Iris pigment epithelial cell (primary cell): ENCODE measurements around the gene HMGCL.
A peak's percentile ranks its signal among the peaks of the same experiment; 100 is the strongest.
"Not testable (repeated sequence)": the region's sequence is repeated elsewhere in the genome, so short reads cannot be mapped to it uniquely, and the experiment has no call there.

Experiments
- DNase-seq: peaks from one replicate; pipeline ENCODE4 v3.0.0-alpha.2; 2011; ENCODE audit warnings: low read depth

HMGCL gene

DNA sequence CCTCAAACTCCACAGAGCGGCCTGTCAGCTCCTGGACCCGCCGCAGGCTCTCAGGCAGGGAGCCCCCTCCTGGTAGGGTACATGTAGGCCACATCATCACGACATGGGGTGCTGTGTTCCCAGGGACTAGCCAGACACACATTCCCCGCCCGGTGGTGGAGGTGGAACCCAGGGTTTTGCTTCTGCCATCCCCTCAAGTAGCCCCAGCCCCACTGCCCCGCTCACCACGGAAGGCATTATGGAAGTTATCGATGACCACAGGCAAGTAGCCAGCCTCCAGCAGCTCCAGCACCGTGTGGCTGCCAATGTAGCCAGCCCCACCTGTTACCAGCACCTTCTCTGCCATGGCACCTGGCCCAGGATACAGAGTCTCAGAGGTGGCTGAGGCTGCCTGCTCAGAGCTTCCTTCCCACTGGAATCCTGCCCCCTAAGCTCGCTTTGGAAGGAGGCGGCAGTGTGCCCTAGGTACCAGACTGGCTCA is 26.5 kb downstream of the HMGCL start:
- no peak for DNase-seq

GRCh38 chr1:23797478-23798448 is 27.5 kb downstream of the HMGCL start:
- DNase-seq: no peak

- DNase-seq: no peak
Measured at GRCh38 chr1:23796466-23797271, 28.6 kb downstream of the HMGCL start.

DNA sequence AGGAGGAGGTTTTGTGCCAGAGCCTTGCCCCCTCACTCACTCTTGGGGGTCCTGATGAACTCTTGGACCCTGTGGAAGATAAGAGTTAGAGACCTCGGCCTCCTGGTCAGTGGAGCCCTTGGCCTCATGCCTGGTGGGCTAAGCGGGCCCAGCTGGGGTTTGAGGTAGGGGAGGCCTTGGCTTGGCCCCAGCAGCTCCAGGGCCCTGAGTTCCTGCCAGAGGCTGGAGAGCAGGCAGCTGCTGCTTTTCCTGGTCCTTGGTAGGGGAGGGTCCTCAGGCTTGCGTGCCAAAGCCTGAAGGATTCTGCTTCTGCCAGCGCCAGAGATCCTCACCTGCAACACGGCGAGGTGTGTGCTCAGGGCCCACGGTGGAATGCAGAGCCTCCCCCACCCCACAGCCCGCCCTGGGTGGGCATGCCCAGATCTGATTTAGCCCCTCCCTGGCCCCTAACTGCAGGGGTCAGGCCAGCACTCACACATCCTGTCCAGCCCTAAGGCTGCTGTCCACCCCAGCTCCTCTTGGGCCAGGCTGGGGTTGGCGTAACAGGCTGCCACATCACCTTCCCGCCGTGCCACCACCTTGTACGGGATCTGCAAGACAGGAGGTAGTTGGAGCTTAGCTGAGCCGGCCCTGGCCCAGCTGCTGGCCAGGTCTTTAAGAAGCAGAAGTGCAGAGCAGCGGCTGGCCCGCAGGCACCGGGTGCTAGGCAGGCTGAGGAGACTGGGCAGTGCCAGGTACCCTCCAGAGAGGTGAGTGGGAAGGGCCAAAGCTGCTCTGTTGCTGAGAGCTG is 29.4 kb downstream of the HMGCL start:
- no peak for DNase-seq

DNA sequence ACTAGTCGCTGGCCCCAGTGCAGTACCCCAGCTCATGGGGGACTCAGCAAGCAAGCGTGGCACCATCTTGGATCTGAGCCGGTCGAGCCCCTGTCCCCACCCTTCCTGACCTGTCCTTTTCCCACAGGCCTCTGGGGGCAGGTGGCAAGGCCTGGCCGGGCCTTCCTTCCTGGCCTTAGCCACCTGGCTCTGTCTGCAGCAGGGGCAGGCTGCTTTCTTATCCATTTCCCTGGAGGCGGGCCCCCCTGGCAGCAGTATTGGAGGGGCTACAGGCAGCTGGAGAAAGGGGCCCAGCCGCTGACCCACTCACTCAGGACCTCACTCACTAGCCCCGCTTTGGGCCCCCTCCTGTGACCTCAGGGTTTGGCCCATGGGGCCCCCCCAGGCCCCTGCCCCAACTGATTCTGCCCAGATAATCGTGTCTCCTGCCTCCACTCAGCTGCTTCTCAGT is 30.5 kb downstream of the HMGCL start:
- not testable (repeated sequence) for DNase-seq

GRCh38 chr1:23793861-23794731 is 31.1 kb downstream of the HMGCL start:
- no peak for DNase-seq

GRCh38 chr1:23793018-23793781 is 32.0 kb downstream of the HMGCL start:
- DNase-seq: peak; percentile 43

- no peak for DNase-seq
Measured at GRCh38 chr1:23792151-23792945, 32.9 kb downstream of the HMGCL start.

DNA sequence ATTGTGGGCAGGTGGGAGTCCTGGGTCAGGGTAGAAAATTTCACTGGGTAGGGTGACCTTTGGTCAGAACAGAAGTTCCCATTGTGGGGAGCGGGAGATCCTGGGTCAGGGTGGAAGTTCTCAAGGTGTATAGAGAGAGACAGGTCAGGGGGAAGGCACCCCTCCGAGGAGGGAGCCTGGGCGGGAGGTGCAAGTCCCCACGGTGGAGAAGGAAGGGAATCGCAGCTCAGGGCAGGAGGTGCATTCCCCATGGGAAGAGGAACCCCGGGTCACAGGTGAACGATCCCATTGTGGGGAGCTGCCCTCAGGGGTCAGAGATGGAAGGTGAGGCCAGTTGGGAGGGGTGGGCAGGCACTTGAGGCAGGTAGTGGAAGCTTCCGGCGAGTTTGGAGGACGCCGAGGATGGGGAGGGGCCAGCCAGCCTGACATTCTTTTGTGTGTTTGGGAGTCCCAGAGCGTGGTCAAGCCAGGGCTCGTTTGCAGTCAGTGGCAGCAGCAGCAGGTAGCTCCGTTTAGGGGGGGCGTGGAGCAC is 33.6 kb downstream of the HMGCL start:
- DNase-seq: no peak

DNA sequence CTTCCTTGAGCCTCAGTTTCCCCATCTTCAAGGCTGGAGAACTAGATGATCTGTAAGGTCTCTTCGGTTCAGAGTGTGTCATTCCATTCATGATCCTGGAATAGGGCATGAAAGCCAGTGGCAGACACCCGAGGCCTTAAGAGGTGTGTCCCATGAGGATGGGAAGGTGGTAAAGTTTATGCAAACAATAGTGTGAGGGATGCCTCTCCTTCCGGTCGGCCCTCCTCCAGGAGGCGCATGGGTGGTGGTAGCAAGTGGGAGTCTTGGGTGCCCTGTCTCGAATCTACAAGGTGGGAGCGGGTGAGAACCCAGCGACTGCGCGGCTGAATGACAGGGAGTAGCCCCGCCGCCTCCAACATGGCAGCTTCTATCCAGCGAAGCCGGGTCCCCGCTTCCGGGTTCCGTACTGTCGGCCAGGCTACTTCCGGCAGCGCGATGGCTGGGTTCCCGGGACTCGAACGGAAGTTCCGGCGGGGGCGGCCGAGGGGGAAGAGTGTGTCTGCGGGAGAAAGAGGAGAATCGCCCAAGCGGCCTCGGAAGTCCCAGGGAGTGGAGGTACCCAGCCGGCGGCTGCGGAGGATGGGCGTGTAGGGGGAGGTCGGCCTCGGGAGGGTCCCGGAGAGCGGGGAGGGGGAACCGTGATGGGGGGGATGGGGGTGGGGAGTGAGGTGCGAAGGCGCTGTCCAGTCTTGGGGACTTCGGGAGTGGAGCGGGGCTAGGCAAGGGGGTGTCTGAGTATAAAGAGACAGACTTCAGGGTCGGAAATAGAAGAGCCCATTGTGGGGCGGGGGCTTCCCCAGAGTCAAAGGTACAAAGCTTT is 34.3 kb downstream of the HMGCL start, which contains the start of gene LYPLA2:
Gene LYPLA2 (plus strand): TSS at position 450 of the 820 bp plus-strand sequence. CDS start 1,538 bp downstream, outside the sequence.
- peak; percentile 92 for DNase-seq

- DNase-seq: no peak
Measured at GRCh38 chr1:23788695-23789094, 36.5 kb downstream of the HMGCL start.

GRCh38 chr1:23787701-23788100 is 37.5 kb downstream of the HMGCL start:
- DNase-seq: no peak

DNA sequence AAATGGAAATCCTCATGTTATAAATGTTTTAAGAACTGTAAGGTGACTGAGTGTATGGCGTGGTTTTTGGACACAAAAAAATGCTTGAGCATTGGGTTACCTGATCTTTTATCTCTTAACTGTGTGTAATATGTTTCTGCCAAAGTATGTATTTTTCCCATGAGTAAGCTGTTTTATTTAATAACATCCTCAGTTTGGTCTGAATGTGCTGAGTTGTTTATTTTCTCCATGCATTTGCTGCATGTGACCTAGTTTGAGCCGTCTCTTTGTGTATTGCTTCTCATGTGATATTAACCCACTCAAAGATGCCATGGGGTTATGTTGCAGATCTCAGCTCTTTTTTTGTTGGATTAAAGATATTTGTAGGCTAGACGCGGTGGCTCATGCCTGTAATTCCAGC is 40.4 kb downstream of the HMGCL start:
- no peak for DNase-seq

DNA sequence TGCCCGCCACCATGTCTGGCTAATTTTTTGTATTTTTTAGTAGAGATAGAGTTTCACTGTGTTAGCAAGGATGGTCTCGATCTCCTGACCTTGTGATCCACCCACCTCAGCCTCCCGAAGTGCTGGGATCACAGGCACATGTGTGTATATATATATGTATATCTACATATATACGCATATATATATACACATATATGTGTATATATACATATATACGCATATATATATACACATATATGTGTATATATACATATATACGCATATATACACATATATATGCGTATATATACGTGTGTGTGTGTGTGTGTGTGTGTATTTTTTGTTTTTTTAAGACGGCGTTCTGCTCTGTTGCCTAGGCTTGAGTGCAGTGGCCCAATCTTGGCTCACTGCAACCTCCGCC is 42.1 kb downstream of the HMGCL start:
- DNase-seq: not testable (repeated sequence)

- DNase-seq: peak; percentile 76
Measured at GRCh38 chr1:23779826-23780371, 45.3 kb downstream of the HMGCL start.

- peak; percentile 89 for DNase-seq
Measured at GRCh38 chr1:23777979-23778814, 47.0 kb downstream of the HMGCL start, which contains the start of gene PITHD1. TSS of gene PITHD1 (plus strand) at chr1:23778418. CDS start at chr1:23778516, 98 bp downstream.

- no peak for DNase-seq
Measured at GRCh38 chr1:23776217-23776616, 49.0 kb downstream of the HMGCL start.
